GM12874 (cell line): Measurements from ENCODE around the gene WDR86.

Source experiments
- CTCF ChIP-seq: IDR thresholded peaks from 2 replicates; pipeline ENCODE4 v1.5.1; 2011; ENCODE audit warnings: low read depth, mild to moderate bottlenecking, control low read depth, low read length, moderate library complexity; ENCODE audit not compliant: insufficient read depth

Gene WDR86

GRCh38 chr7:151381348-151382078 is 28.3 kb downstream of the WDR86 start:
- TF ChIP-seq CTCF = no peak

- no peak for TF ChIP-seq CTCF
These were observed 28.8 kb downstream of the WDR86 start for GRCh38 chr7:151381098-151381347.

DNA sequence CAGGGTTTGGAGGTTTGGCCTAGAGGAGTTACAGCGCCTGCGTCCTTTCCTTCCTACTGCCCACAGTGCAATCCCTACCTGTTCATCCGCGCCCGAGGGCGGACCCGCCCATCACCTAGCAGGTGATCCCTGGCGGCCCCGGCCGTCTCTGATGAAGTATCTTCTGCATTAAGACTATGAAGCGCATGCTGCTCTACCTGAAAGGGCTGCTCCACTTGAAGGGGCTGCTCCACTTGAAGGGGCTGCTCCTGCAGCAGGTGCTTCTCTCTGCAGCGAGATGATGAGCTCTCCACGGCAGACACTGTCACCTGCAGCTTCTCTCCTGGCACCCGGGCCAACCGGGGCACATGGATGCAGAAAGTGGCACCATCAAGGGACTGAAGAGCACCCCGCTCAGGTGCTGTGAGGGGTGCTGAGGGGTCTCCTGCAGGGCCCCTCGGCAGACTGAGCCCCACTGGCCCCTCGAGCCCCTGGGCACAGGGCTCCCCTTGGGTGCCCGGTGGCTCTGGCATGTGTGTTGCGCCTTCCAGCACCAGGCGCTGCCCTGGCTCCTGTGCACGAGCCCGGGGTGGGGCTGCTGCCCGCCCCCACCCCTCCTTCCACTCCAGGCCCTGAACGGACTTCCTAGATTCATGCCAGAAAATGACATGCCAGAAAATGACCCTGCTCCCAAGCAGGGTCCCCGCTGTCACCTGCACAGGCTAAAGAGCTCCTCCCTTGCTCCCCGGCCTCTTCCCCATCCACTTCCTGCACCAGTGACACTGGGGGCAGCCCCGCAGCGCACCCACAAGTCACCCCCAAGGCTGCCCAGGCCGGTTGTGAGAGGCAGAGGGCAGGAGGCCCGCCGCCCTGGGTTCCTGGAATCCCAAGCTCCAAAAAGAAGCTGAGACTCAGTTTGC is 29.4 kb downstream of the WDR86 start:
- TF ChIP-seq CTCF = no peak

DNA sequence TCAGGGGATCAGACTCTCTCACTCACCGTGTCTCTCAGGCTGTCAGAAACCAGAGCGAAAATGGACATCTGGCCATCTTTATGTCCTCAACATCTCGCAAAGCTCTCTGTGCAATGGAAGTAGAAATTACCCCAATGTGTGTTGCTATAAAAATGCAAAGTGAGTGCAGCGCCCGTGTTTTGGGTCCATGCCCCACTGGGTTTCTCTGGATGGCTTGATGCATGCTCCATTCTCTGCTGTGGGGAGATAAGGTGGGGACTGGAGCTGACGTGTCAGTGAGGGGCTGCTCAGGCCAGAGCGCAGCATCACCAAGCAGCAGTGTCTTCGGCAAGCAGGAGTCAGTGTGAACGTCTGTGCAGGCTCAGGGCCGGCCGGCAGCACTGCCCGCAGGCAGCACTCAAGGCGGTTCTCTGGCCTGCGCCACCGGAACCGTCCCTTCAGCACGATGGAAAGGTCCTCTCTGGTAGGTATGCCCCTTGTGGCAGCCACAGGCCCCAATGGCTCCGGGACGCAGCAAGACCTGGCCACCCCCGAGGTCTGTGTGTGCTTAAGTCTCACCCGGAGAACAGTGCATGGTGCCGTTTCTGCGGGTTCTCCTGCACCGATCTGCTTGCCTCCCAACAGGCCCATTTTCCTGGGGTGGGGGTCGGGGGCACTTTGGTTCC is 30.2 kb downstream of the WDR86 start:
- TF ChIP-seq CTCF = no peak

DNA sequence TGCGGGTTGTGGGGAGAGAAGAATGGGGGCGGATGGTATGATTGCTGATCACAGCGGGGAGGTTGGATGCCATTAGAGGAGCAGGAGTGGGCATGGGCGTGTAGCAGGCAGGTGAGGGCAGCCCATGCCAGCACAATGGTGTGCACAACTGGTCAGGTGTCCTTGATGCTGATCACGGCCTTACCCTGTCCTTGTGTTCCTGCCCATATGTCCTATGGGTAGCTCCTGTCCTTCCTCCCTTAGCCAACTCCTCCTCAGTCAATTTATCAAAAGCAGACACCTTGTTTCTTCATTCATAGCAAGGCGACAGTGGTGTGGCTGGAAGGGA is 30.7 kb downstream of the WDR86 start:
- no peak for TF ChIP-seq CTCF

GRCh38 chr7:151378496-151379192 is 31.2 kb downstream of the WDR86 start:
- TF ChIP-seq CTCF = no peak

DNA sequence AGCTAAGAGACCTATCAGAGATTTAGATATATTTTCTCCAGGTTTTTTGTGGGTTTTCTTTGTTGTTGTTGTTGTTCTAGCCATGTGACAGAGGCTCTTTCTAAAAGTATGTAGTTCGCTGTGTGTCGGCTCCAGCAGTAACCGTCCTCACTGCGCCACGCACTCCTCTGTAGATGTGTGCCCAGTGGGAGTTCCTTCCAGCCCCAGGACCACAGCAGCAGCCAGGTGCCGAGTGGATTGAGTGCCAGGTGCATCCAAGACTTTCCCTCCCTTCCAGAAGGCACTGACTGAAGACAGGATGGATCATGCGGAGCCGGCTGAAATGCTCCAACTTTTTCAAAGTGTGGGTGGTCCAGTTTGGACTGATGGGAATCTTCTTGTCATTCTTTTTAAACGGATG is 31.8 kb downstream of the WDR86 start:
- TF ChIP-seq CTCF = no peak
